DLD1 (cell line): ENCODE results near the gene EEF1AKMT3.

Source experiments
- in situ Hi-C: cut with HindIII; loops from 2 replicates; pipeline ENCODE4 v1.10.0; 2017; ENCODE audit warnings: low sequenced_read_pairs

EEF1AKMT3 gene

DNA sequence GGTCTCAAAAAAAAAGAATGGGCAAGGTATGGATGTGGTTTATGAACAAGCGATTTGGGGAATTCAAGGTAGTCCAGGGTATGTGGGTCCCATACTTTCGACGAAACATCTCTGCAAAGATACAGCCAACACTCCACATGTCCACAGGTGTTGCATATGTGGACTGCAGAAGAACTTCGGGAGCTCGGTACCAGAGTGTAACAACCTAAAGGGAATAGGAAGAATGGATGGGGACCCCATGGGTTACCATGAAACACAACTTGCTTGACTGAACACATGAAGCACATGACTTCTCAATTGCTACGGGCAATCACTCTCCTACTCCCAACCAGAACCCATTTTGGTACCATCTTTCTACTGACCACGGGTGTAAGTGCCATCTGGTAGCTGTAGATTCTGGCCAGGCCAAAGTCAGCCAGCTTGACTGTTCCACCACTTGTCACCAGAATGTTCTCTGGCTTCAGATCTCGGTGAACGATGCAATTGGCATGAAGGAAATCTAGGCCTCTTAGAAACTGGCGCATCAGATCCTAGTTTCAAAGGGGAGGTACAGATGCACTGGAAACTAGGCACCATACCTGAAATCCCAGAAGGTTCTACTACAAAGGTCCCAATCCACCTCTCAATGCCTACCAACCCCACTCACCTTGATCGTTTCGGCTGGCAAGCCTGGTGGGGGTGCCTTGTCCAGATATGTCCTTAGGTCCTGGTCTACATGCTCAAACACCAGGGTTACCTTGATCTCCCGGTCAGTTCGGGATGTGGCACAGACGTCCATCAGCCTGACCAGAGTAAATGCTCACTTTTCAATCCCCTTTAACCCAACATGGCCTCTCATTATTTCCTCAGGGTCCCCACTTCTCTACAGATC lies 21.6 kb upstream of the EEF1AKMT3 start:
- in situ Hi-C loops = no loop called here

DNA sequence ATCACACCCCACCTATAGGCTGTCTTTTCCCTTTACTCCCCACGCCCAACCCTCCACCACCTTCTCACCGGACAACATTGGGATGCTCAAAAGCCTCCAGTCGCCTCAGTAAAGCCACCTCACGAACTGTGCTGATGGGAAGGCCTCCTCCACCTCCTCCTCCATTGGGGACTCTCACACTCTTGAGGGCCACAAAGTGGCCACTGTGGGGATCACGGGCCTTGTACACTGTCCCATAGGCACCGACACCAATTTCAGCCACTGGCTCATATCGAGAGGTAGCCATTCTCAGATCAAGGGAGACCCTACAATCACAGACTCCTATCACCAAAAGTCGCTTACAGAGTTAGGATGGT lies 21.0 kb upstream of the EEF1AKMT3 start:
- in situ Hi-C loops = no loop called here

DNA sequence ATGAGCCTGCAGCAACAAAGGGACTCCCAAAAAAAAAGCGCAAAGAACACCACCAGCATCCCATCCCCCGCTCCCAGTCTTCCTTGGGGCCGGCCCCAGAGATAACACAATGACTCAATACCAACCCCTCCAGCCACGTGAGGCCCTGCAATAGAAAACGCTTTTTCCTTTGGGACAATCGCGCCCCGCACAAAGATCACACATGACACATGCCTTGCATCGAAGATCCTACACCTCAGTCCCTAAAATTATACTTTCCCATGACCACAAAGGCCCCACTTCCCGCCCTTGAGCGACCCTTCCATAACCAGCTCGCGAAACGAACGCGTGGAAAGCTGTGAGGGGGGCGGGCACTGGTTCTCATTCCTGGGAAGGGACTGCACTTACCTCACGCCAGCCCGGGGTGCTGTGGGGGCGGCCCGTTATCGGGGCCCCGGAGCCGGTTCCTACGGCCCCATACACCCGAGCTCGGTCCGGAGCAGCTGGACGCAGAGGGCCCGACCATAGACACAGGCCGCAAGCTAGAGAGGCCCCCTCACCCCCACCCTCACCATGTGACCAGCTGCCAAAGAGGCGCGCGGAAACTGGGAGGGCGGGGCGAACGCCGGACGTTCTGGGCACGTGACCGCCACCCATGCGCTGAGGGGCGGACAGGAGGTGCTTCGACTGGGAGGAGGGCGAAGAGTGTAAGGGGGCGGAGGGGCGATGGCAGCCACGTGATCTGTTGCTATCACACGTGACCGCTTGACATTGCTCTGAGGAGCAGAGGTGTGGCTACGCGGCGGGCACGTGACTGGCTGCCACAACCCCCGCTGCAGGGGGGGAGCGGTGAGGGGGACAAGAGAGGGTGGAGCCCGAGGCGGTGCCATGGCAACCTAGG lies 20.4 kb upstream of the EEF1AKMT3 start, which contains the start of gene CDK4:
TSS of gene CDK4 (minus strand) at position 523 of the 880 bp plus-strand sequence. CDS start 593 bp downstream, outside the sequence.
- in situ Hi-C loops = no loop called here

DNA sequence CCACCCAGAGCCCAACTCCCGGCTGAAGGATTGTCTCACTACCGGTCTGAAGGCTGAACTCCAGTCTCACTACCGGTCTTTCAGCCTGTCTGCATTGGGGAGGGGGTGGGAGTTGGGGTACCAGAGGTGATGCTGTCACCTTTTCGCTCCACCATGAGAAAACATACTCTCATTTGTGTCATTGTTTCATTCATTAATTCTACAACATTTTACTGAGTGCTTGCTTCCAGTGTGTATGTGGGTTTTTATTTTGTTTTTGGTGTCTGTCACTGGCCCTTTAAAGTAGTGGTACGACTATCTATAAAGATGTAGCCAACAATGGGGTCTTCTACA lies 19.8 kb upstream of the EEF1AKMT3 start:
- in situ Hi-C loops = no loop called here

DNA sequence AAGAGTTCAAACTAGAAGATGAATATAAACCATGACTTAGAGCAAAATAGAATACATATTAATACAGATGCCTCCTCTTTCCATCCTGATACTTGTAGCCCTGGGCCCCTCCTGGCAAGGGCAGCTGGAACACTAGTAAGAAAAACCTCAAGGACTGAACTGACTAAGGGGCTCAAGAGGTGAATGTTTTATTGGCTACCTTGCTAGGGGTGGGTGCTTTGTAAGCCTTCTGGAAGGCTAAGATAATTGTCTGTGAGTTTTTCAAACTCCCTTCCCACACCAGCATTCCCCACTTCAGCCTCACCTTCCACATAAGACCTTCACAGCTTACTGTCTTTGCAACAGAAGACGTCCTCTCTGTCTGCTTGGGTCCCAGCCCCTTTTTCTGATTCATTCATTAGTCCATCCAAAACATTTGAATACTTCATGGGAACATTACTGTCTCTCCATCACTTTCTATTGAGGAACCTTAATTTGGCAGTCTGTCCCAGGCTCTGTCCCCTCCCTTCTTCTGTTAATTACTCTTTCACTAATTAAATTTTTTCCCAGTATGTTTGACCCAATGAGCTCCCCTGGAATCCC lies 18.6 kb upstream of the EEF1AKMT3 start:
- in situ Hi-C loops = no loop called here

DNA sequence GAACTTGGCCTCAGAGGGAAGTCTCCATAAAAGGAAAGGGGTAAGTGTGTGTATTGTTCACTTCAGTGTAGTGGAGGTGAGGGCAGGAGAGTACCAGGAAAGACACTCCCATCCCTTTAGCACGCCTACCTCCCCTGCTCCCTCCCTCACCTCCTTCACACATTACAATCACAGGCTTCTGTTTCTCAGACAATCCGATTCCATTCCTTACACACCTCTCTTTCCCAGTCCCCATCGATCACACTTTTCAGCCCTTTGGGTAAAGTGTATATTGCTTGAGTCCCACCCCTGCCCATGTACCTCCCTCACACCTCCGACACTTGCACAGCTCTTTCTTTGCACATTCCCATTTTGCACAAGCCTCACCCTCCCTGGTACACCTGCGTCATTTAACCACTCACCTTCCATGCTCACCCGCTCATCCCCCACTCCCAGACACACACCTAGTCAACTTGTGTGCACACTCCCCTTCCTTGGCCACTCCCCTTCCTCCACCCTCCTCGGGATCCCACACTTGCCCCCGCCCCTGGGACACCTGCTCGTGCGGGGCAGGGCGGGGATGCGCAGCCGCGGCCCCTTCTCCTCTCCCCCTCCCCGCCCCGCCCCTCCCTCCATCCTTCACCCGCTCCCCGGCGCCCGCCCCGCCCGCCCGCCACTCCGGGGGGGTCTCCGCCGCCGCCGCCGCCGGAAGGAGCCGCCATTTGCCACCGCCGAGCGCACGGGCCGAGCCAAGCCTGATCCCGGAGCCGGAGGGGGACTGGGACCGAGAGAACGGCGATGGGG lies 17.8 kb upstream of the EEF1AKMT3 start, which contains the start of gene MARCHF9:
TSS of gene MARCHF9 (plus strand) at position 693 of the 783 bp plus-strand sequence. CDS start 426 bp downstream, outside the sequence.
- in situ Hi-C loops = no loop called here

DNA sequence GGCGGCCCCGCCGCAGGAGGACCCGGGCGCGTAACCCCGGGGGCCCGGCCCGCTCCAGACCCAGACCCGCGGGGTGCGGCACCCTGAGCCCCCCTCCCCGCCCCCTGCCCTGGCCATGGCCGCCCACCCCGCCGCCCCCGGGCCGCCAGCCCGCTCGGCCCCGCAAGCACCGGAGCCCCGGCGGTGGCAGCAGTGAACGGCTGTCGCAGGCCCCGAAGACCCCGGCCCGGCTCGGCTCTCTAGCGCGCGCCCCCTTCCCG lies 17.3 kb upstream of the EEF1AKMT3 start:
- in situ Hi-C loops = no loop called here

DNA sequence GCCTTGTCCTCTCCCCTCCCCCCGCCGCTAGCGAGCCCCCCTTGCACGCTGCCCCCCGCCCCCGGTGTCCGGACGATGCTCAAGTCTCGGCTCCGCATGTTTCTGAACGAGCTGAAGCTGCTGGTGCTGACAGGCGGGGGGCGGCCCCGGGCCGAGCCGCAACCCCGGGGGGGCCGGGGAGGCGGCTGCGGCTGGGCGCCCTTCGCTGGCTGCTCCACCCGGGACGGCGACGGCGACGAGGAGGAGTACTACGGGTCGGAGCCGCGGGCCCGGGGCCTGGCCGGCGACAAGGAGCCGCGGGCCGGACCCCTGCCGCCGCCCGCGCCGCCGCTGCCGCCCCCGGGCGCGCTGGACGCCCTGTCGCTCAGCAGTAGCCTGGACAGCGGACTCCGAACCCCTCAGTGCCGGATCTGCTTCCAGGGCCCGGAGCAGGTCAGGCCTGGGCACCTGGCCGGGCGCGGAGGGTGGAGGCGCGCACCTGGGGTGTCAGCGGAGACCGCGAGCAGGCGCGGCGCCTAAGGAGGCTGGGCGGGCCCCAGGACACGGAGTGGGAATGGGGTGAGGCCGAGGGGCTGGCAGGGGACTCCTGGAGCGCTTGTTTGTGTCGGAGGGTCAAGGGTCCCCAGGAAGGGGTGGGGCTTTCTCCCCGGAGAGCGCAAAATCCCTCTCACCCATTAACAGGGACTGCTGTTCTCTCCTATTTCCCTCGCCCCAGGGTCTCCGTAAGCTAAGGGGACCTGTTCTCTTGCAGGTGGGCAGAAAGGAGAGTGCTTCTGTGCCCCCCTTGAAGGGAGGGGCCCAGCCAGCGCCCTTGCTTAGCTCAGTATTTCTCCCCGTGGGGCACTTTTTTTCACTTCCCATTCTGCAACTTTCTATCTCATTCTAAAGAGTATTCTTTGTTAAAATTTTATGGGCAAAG lies 16.7 kb upstream of the EEF1AKMT3 start:
- in situ Hi-C loops = no loop called here

DNA sequence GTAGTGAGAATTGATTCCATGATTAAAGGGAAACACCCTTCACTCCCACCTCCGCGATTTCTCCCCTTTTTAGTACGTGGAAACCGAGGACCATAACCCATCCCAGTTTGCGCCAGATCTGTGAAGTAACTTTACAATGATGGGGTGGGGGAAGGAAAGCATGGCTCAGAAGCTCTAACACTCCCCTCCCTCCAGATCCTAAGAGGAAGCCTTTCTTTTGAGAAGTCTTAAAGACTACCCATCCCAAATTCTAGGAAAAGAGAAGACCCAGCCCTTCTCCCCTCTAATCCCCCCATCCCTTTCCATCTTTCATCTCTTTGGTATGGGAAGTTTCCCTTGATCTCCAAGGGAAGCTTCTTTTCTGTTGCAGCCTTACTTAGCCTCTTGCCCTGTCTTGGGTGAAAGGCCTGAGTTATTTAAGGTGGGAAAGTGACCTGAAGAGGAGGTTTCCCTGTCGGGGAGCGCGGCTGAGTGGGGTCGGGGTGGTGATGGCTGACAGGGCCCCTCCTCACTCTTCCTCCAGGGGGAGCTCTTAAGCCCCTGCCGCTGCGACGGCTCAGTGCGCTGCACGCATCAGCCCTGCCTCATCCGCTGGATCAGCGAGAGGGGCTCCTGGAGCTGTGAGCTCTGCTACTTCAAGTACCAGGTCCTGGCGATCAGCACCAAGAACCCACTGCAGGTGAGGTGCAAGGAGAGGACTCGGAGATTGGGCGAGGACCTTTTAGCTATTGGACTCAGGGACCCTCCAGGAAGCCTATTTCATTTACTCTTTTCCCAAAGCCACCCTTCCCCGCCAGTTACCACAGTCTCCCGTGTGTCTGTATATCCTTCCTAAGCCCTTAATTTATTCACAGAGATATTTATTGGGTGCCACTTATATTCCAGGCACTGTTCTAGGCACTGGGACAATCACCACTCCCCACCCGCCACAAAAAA lies 15.7 kb upstream of the EEF1AKMT3 start:
- in situ Hi-C loops = no loop called here

DNA sequence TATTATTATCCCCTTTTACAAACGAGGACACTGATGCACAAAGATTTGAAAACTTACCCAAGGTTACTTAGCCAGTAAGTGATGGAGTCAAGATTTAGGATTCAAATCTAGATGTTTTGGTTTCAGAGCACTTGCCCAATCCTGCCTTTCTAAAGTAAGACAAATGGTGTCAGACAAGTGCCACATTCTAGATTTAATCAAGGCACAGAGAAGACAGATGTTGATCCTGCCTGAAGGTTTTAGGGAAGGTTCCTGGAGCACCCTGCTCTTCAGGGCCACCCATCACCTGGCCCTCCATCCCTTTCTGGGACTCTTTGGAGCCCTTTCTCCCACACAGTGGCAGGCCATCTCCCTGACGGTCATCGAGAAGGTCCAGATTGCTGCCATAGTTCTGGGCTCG lies 14.6 kb upstream of the EEF1AKMT3 start:
- in situ Hi-C loops = no loop called here

DNA sequence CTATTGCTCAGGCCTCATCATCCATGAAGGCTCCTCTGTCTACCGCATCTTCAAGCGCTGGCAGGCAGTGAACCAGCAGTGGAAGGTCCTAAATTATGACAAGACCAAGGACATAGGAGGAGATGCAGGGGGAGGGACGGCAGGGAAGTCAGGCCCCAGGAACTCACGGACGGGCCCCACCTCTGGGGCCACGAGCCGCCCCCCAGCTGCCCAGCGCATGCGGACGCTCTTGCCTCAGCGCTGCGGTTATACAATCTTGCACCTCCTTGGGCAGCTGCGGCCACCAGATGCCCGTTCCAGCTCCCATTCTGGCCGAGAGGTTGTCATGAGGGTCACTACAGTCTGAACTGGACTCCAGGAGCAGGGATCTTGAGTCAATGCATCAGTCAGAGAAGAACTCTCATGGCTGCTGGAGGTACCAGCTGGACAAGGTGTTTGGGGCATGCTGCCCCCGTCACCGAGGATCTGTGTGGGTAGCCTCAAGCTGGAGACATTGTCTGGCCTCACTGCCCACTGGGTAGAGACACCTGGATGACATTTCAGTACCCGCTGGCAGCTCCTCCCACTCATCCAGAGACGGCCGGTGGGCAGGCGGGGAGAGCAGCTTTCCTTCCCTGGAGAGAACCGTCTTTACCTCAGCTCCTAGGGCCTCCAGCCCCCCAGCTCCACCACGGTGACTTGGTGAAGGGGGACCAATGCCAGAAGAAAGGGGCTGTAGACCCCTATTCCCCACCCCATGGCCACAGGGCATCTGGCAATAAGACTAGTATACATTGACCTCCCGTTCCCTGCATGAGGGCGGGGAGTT lies 13.7 kb upstream of the EEF1AKMT3 start:
- in situ Hi-C loops = no loop called here

DNA sequence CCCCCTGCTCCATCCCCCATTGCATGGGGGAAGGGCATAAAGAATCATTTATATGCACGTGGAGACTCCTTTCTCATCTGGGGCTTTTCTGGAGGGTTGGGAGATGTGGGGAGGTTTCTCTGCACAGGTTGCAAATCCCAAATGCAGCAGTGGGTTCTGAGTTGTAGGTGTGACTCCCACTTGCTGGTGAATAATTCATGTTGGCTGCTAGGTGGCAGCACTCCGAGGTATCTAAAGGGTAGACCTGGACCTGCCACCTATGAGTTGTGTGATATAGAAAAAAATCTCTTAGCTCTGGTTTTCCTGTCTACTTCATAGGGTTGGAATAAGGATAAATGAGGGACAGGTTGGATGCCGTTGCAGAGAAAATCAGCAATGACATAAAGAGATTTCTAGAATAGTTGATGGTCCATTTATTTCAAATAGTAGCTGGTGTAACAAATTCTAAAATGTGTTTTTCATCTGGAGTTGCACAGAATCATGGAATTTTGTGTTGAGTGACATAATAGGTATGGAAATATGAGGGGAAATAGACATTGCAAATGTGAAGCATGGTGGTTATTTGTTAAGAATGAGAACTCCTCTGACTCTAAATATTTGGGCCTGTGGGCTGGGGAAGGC lies 12.9 kb upstream of the EEF1AKMT3 start:
- in situ Hi-C loops = no loop called here

DNA sequence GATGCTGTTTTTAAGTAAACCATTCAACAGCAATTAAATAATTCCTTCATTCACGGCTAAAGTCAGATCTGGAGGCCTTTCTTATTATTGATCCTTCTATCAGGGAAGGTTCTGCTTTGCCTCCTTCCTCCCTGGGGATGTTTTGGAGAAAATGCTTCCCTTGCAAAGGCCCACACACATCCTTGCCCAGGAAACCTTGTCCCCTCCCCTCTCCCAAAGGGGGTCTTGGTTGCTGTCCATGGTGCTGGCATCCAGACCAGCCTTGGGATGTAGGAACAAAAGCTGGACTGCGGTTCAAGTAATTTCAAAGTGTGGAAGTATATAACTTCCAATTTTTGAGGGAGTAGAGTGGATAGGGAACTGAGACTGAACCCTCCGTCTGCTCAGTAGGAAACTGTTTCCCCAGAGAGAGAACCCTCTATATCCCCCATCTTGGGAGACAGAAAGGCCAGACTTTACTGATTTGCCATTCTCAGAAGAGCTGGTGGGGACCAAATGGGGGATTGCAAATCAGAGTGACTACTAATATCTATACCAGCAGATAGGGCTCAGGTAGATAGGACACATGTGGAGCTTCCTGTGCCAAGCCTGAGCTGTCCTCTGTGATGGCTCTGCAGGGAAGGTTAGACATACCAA lies 11.9 kb upstream of the EEF1AKMT3 start:
- in situ Hi-C loops = no loop called here

DNA sequence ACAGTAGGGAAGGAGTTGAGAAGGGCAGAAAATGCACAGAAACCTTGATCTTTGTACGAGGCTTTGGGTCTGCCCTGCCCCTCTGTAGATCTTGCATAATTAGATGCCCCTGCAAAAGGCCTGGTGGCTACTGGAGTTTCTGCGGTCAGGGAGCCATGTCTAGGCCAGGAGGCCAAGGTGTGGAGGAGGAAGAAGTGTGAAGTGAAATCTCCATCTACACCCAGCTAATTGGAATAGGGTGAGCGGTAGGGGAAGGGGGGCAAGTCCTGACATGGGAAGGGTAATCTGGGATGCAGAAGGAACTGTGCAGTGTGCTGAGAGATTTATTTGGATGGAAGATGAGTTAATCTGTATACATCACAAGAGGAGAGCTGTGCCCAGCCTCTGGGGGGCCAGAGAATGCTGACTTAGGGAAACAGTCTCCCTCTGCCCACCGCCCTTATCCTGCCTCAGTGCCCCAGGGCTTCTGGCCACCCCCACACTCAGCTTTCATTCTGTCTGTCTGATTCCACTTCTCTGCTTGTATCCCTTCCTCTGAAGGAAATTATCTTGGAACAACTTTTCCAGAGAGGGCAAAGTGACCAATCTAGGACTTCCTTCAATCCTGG lies 10.9 kb upstream of the EEF1AKMT3 start:
- in situ Hi-C loops = no loop called here

DNA sequence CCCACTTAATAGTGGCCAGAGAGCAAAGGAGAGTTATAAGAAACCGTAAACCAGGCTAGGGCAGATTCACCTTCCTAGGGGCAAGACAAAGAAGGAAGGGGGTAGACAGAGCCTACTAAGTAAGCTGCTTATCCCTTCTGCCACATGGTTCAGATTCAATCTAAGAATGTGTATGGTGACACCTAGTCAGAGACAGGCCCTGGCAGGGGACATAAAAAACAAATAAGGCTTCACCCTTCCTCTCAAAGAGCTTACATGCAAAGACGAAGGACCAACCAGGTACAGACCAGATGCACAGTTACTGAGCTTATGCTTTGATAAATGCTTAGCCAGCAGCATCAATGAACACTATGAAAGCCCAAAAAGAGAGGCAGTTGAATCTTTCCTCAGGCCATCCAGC lies 10.0 kb upstream of the EEF1AKMT3 start:
- in situ Hi-C loops = no loop called here

DNA sequence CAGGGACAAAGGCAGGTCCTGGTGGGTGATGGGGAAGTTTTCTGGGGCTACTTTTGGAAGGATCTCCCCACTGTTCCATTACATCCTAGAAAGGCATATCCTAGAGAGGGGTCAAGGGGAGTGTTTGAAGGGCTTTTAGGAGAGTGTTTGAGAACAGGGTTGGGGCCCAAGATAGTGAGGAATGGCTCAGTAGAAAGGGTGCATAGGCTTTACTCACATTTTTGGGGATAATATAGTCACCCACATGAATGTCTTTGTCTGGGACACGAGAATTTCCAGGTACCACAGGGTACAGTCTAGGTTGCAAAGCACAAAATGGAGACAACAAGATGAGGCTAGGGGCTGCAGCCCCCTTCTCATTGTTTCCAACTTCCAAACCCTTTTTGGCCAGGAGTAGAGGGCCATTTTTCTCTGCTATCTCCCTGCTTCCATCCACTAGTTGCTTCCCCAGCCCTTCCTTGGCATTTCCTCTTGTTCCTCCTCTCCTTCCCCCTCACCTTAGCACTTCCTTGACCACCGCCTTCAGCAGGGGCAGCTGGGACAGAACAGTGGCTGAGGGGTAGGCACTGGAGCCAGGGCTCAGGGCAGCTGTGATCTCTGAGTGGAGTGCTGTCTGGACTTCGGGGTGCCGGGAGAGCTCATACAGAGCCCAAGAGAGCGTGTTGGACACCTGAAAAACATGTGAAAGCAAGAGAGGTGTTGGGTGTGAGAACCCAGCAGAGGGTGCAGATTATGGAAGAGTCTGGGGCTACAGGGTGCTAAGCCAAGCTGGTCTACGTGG lies 8.3 kb upstream of the EEF1AKMT3 start:
- in situ Hi-C loops = no loop called here
